H1 (cell line): ENCODE results near the gene ARMH4. TPM values are rescaled to one million over a fixed set of nuclear protein-coding genes. Genes with fewer than 3 reads are reported as not detected.

Experiments used
- ATF2 ChIP-seq: IDR thresholded peaks from 2 replicates; pipeline ENCODE4 v1.6.1; 2012; ENCODE audit warnings: low read length, inconsistent platforms
- CEBPB ChIP-seq: IDR thresholded peaks from 2 replicates; pipeline ENCODE4 v1.6.1; 2012; ENCODE audit warnings: low read depth, low read length
- CHD7 ChIP-seq: fragments of 300-600 bp; sonication (generic); IDR thresholded peaks from 2 replicates; pipeline ENCODE4 v1.7.1; 2012; ENCODE audit warnings: low read length, moderate library complexity, mild to moderate bottlenecking, inconsistent platforms; ENCODE audit not compliant: insufficient replicate concordance
- CTBP2 ChIP-seq: IDR thresholded peaks from 2 replicates; pipeline ENCODE4 v1.7.0; 2011; ENCODE audit warnings: borderline replicate concordance, mild to moderate bottlenecking, moderate library complexity, mixed read lengths, low read length; ENCODE audit not compliant: insufficient read depth, insufficient read length
- EZH2 ChIP-seq: fragments of 200-600 bp; sonication (generic); IDR thresholded peaks from 2 replicates; pipeline ENCODE4 v1.7.1; 2012; ENCODE audit warnings: low read depth, mild to moderate bottlenecking, moderate library complexity, low read length, inconsistent platforms; ENCODE audit not compliant: severe bottlenecking
- GTF2F1 ChIP-seq: IDR thresholded peaks from 2 replicates; pipeline ENCODE4 v1.6.1; 2012; ENCODE audit warnings: low read depth, low read length, improper control_type of control experiment, borderline replicate concordance
- POLR2AphosphoS5 ChIP-seq: IDR thresholded peaks from 2 replicates; pipeline ENCODE4 v1.6.1; 2011; ENCODE audit warnings: low read depth, low read length
- polyA plus RNA-seq, 7 experiments: library from polyadenylated mRNA; depleted of rRNA in 3 of 7; stranded (reverse) in 5 of 7; unstranded in 2 of 7; fragments of >200 nt in 5 of 7; fragments of 200-250 nt in 2 of 7; gene quantifications; 1 replicate in 5 of 7; 2 replicates in 1 of 7; 4 replicates in 1 of 7; pipeline versions ENCODE4 v1.2.1 to v1.2.3, GENCODE V29; 2011 to 2013; ENCODE audit warnings: missing spikeins in 2 of 7, mixed read lengths in 2 of 7
- total RNA-seq: library from RNA; stranded (reverse); fragmentation: NEBNext Ultra II Directional; extraction: Animal tissue kit (Norgen Biotek cat#: 25700); gene quantifications from 2 replicates; pipeline ENCODE4 v1.2.1, GENCODE V29; 2021

Gene ARMH4
- total and polyA plus RNA-seq, 2 of the 8 experiments (the other 6 are each of a cell fraction or from before 2014, with no cell fraction given): 7.1 to 25.4 TPM

GRCh38 chr14:57960946-57961785 is 190.8 kb downstream of the ARMH4 start (continued):
- TF ChIP-seq CTBP2 (no peak), POLR2AphosphoS5 (no peak), ATF2 (no peak), CHD7 (no peak), EZH2 (no peak), GTF2F1 (no peak), CEBPB (no peak)
